ENCODE data around the gene SIRT2. TPM values are rescaled to one million over a fixed set of nuclear protein-coding genes. Genes with fewer than 3 reads are reported as not detected.

The SIRT2 gene
- total RNA-seq, 2 experiments from 2014 or later: 25.5 to 32.1 TPM

DNA sequence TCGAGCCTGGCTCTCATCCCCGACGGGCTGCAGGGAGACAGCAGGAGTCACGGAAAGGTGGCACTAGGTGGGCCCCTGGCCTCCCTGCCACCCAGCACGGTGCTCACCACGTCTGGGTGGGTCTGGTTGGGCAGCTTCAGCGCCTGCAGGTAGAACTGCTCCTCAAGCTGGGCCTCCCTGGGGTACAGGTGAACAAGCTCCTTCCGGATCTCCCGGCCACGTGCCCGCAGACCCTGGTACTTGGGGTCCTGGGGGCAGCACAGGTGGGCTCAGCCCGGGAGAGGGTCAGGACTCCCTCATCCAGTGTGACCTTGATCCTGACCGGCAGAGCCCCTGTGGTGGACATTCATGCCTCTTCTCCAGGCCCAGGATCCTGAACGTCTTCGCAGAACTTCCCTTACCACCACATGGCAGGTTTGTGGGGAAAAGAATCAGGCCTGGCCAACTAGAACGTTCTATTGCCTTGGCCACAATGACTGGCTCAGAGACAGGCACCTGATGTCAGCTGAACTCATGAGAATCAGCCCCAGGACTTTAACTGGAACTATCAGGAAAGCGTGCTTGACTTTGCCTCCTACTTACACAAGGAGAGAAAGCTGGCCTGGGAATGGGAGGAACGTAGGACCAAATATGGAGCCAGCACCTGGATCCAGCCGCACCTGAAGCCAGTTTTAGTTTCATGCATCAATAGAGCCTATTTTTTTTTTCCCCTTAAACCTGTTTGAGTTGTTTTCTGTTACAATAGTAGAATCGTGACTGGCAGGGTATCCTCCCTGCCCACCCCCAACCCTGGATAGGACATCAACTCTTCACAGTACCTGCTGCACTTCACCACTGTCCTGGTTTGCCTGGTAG lies 22.2 kb upstream of the SIRT2 start:
- H3K36me3 ChIP-seq (ENCODE audit: insufficient read depth, low read length): peaks cover 33% of the 10 kb centered on the region
- DNase-seq (ENCODE audit: low spot score): no peak
- H3K9me2 ChIP-seq (ENCODE audit: insufficient read depth, low read length): no peaks in the 10 kb centered on the region
- intact Hi-C loops (cut with micrococcal nuclease; ENCODE audit: unreplicated experiment): no loop called here
- BruUV-seq (replicated peaks): no TSS peak
- H3K4me1 ChIP-seq (ENCODE audit: insufficient read depth, low read length, poor library complexity, severe bottlenecking): no peaks in the 10 kb centered on the region
- TF ChIP-seq, protein P1, sequence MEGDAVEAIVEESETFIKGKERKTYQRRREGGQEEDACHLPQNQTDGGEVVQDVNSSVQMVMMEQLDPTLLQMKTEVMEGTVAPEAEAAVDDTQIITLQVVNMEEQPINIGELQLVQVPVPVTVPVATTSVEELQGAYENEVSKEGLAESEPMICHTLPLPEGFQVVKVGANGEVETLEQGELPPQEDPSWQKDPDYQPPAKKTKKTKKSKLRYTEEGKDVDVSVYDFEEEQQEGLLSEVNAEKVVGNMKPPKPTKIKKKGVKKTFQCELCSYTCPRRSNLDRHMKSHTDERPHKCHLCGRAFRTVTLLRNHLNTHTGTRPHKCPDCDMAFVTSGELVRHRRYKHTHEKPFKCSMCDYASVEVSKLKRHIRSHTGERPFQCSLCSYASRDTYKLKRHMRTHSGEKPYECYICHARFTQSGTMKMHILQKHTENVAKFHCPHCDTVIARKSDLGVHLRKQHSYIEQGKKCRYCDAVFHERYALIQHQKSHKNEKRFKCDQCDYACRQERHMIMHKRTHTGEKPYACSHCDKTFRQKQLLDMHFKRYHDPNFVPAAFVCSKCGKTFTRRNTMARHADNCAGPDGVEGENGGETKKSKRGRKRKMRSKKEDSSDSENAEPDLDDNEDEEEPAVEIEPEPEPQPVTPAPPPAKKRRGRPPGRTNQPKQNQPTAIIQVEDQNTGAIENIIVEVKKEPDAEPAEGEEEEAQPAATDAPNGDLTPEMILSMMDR (conservative IDR thresholded peaks at IDR 0.05; ENCODE audit: low read length): no peak
- TF ChIP-seq EZH2phosphoT487 (IDR thresholded peaks at IDR 0.05; ENCODE audit: borderline replicate concordance, low read depth, low read length): no peak
- no peak overlapping the region for H3K4me3 ChIP-seq (ENCODE audit: low read depth, low read length, poor library complexity, severe bottlenecking)
- H2AFZ ChIP-seq (ENCODE audit: low read length): no peak overlapping the region
- no peak overlapping the region for H3K27ac ChIP-seq (ENCODE audit: low read depth, low read length, poor library complexity, severe bottlenecking)
- H3K4me2 ChIP-seq (ENCODE audit: low read length): no peak overlapping the region
- no peaks in the 10 kb centered on the region for H4K20me1 ChIP-seq (ENCODE audit: insufficient read depth, low read length)
- ChIA-PET POLR2A (no interaction called here), CTCF (ENCODE audit: unreplicated experiment) (no interaction called here)
- H3K79me2 ChIP-seq (ENCODE audit: insufficient read depth, low read depth, low read length): no peaks in the 10 kb centered on the region
- no peaks in the 10 kb centered on the region for H3K9me3 ChIP-seq (ENCODE audit: low read length)

DNA sequence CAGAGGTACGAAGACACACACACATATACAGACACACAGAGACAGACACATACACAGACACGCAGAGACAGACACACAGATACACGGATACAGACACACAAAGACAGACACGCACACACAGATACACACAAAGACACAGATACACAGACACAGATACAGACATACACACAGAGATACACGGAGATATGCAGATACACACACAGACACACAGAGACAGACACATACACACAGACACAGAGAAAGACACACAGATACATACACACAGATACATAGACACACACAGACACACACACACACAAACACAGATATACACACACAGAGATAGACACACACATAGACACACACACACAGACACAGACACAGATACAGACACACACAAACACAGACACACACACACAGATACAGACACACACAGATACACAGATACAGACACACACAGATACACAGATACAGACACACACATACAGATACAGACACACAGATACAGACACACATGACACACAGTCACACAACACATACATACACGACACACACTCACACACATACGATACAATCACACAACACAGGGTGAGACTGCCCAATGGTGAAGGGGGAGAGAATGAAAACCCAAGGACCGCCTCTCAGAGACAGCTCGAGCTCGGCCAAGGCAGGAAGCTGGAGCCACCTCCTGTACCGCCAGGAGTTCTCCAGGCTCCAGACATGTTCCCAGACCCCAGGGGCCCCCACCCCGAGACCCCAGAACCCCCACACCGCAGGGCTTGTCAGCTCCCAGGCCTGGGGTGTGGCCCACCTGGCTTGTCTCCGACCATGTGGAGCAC lies 21.4 kb upstream of the SIRT2 start:
- no TSS peak for BruUV-seq (replicated peaks)
- TF ChIP-seq EZH2phosphoT487 (IDR thresholded peaks at IDR 0.05; ENCODE audit: borderline replicate concordance, low read depth, low read length): no peak
- TF ChIP-seq, protein P1 (conservative IDR thresholded peaks at IDR 0.05; ENCODE audit: low read length): no peak
- no peak overlapping the region for H3K4me2 ChIP-seq (ENCODE audit: low read length)
- H2AFZ ChIP-seq (ENCODE audit: low read length): no peak overlapping the region
- ChIA-PET POLR2A (no interaction called here), CTCF (ENCODE audit: unreplicated experiment) (no interaction called here)
- intact Hi-C loops (cut with micrococcal nuclease; ENCODE audit: unreplicated experiment): no loop called here
- no peaks in the 10 kb centered on the region for H3K4me1 ChIP-seq (ENCODE audit: insufficient read depth, low read length, poor library complexity, severe bottlenecking)
- H3K4me3 ChIP-seq (ENCODE audit: low read depth, low read length, poor library complexity, severe bottlenecking): no peak overlapping the region
- H4K20me1 ChIP-seq (ENCODE audit: insufficient read depth, low read length): no peaks in the 10 kb centered on the region
- H3K9me2 ChIP-seq (ENCODE audit: insufficient read depth, low read length): no peaks in the 10 kb centered on the region
- no peak for DNase-seq (ENCODE audit: low spot score)
- H3K27ac ChIP-seq (ENCODE audit: low read depth, low read length, poor library complexity, severe bottlenecking): no peak overlapping the region
- H3K36me3 ChIP-seq (ENCODE audit: insufficient read depth, low read length): peaks cover 27% of the 10 kb centered on the region
- H3K9me3 ChIP-seq (ENCODE audit: low read length): no peaks in the 10 kb centered on the region
- H3K79me2 ChIP-seq (ENCODE audit: insufficient read depth, low read depth, low read length): no peaks in the 10 kb centered on the region
